Endodermal cell (in vitro differentiated cells): Measurements from ENCODE around the gene CRISPLD2. TPM values are rescaled to one million over a fixed set of nuclear protein-coding genes. Genes with fewer than 3 reads are reported as not detected.

Experiments used
- DNase-seq: peaks from one replicate; pipeline ENCODE4 v3.0.0-alpha.2; 2017
- H3K27ac ChIP-seq: 2 replicates; pipeline ENCODE4 v1.5.1; 2013; ENCODE audit warnings: mild to moderate bottlenecking, low read depth, low read length, moderate library complexity
- H3K27me3 ChIP-seq: 2 replicates; pipeline ENCODE4 v1.6.1; 2013; ENCODE audit warnings: mild to moderate bottlenecking, low read length, moderate library complexity; ENCODE audit not compliant: insufficient read depth, control insufficient read depth, poor library complexity, severe bottlenecking
- H3K36me3 ChIP-seq: 2 replicates; pipeline ENCODE4 v1.7.0; 2013; ENCODE audit warnings: mild to moderate bottlenecking, low read length, moderate library complexity; ENCODE audit not compliant: control insufficient read depth, insufficient read depth
- H3K4me1 ChIP-seq: one replicate; pipeline ENCODE4 v1.7.0; 2013; ENCODE audit warnings: low read length; ENCODE audit not compliant: control insufficient read depth, insufficient read depth
- H3K4me3 ChIP-seq: 2 replicates; pipeline ENCODE4 v1.5.1; 2013; ENCODE audit warnings: mild to moderate bottlenecking, low read length, moderate library complexity
- H3K9ac ChIP-seq: 2 replicates; pipeline ENCODE4 v1.6.1; 2013; ENCODE audit warnings: mild to moderate bottlenecking, low read length, moderate library complexity; ENCODE audit not compliant: poor library complexity, severe bottlenecking; ENCODE audit errors: extremely low read depth
- H3K9me3 ChIP-seq: 2 replicates; pipeline ENCODE4 v1.6.1; 2013; ENCODE audit warnings: mild to moderate bottlenecking, low read length, moderate library complexity; ENCODE audit not compliant: control insufficient read depth
- H3K27ac Mint-ChIP-seq: 2 replicates; pipeline ENCODE4 v1.8.0; 2020; ENCODE audit warnings: mixed read lengths
- H3K27me3 Mint-ChIP-seq: 2 replicates; pipeline ENCODE4 v1.8.0; 2021; ENCODE audit warnings: mild to moderate bottlenecking, mixed read lengths; ENCODE audit not compliant: insufficient read depth
- H3K36me3 Mint-ChIP-seq: 2 replicates; pipeline ENCODE4 v1.8.0; 2020; ENCODE audit warnings: low read depth, mixed read lengths
- H3K4me1 Mint-ChIP-seq: 2 replicates; pipeline ENCODE4 v1.8.0; 2020; ENCODE audit warnings: mixed read lengths
- H3K4me3 Mint-ChIP-seq: 2 replicates; pipeline ENCODE4 v1.8.0; 2020; ENCODE audit warnings: mild to moderate bottlenecking, moderate library complexity, mixed read lengths
- H3K9me3 Mint-ChIP-seq: 2 replicates; pipeline ENCODE4 v1.8.0; 2020; ENCODE audit warnings: mild to moderate bottlenecking, mixed read lengths
- CTCF ChIP-seq: fragments of 200-600 bp; sonication (generic); conservative IDR thresholded peaks from 2 replicates; pipeline ENCODE4 v1.5.0; 2021; ENCODE audit warnings: antibody characterized with exemption, mild to moderate bottlenecking
- WGBS, 2 experiments: methylation state at CpG; one replicate each; pipeline versions ENCODE4 v1.1.5 to v1.1.7; 2013; ENCODE audit warnings: missing lambda C conversion rate in 2 of 2, mixed read lengths in 1 of 2; ENCODE audit not compliant: insufficient coverage in 1 of 2, insufficient read length in 1 of 2; 5-methylcytosine and 5-hydroxymethylcytosine counted together
- long read RNA-seq, 4 experiments: library from polyadenylated mRNA in 2 of 4; library from RNA in 1 of 4; library from capped mRNA in 1 of 4; stranded (forward) in 3 of 4; unstranded in 1 of 4; transcript quantifications; one replicate each; pipeline ENCODE4 v2.0.0, GENCODE V29; 2020 to 2021; ENCODE audit warnings: inconsistent platforms in 1 of 4
- polyA plus RNA-seq, 2 experiments: library from polyadenylated mRNA; stranded (reverse); fragments of 50-300 nt; gene quantifications; one replicate each; pipeline ENCODE4 v1.2.3, GENCODE V29; 2013
- total RNA-seq, 2 donors: library from RNA; stranded (reverse); fragmentation: NEBNext Ultra II Directional in 1 of 2; extraction: Animal tissue kit (Norgen Biotek cat#: 25700) in 1 of 2; gene quantifications; 2 replicates in 1 of 2; 3 replicates in 1 of 2; pipeline ENCODE4 v1.2.1, GENCODE V29; 2021

CRISPLD2 gene
- 1 to 10 TPM; 5.0 to 9.3 TPM for total RNA-seq
- polyA plus RNA-seq (2013, experiment 1 of 2), result 1.6 TPM
- 1.7 TPM for polyA plus RNA-seq (2013, experiment 2 of 2)
- long read RNA-seq, experiment 1, full-length matches to known transcripts, result 1 of 1 reads
- long read RNA-seq, experiment 1, partial matches to known transcripts, result 0 of 1 reads
- long read RNA-seq, experiment 1, other reads (novel, unspliced or antisense), result 0 of 1 reads
- long read RNA-seq, experiment 2, partial matches to known transcripts, result 1 of 8 reads
- long read RNA-seq, experiment 2, other reads (novel, unspliced or antisense), result 7 of 8 reads
- long read RNA-seq, experiment 3, full-length matches to known transcripts, result 1 of 10 reads
- long read RNA-seq, experiment 3, partial matches to known transcripts, result 2 of 10 reads
- long read RNA-seq, experiment 3, other reads (novel, unspliced or antisense), result 7 of 10 reads
- long read RNA-seq, experiment 4, partial matches to known transcripts, result 0 of 1 reads
- long read RNA-seq, experiment 4, other reads (novel, unspliced or antisense), result 1 of 1 reads

GRCh38 chr16:84819644-84820304 is at the start of gene CRISPLD2:
CRISPLD2 (plus strand) TSS chr16:84819985; CDS start chr16:84838496, 18,511 bp downstream.
- Histone ChIP-seq H3K4me3 (peak within 1 kb of the TSS; percentile 83), H3K27me3 (peaks cover 56% of the 10 kb centered on the region), H3K9me3 (no peaks in the 10 kb centered on the region), H3K36me3 (no peaks in the 10 kb centered on the region), H3K27ac (no peak within 1 kb of the TSS), H3K4me1 (no peaks in the 10 kb centered on the region), H3K9ac (no peak within 1 kb of the TSS)
- H3K27me3 Mint-ChIP-seq, result peaks cover 69% of the 10 kb centered on the region
- peak within 1 kb of the TSS; percentile 56 for H3K4me3 Mint-ChIP-seq
- peak; percentile 98 for DNase-seq
- peaks cover 6% of the 10 kb centered on the region for H3K4me1 Mint-ChIP-seq
- H3K27ac Mint-ChIP-seq, result no peak within 1 kb of the TSS
- H3K36me3 Mint-ChIP-seq, result no peaks in the 10 kb centered on the region
- 5 to 8% methylated on average over 28 to 53 of the region's 53 CpGs for WGBS, 2 experiments
- H3K9me3 Mint-ChIP-seq, result no peaks in the 10 kb centered on the region
- no peak for TF ChIP-seq CTCF

- 95 to 96% methylated on average over 8 to 10 of the region's 10 CpGs for WGBS, 2 experiments
- no peak for DNase-seq
- H3K9ac ChIP-seq, result no peak overlapping the region
- peaks cover 95% of the 10 kb centered on the region for H3K36me3 ChIP-seq
- no peak overlapping the region for H3K27ac ChIP-seq
- no peaks in the 10 kb centered on the region for H3K4me1 ChIP-seq
- TF ChIP-seq CTCF, result no peak
- no peaks in the 10 kb centered on the region for H3K27me3 Mint-ChIP-seq
- H3K36me3 Mint-ChIP-seq, result peaks cover 76% of the 10 kb centered on the region
- peak overlapping the region; percentile 58 for H3K27ac Mint-ChIP-seq
- no peaks in the 10 kb centered on the region for H3K9me3 ChIP-seq
- no peaks in the 10 kb centered on the region for H3K9me3 Mint-ChIP-seq
- H3K27me3 ChIP-seq, result no peaks in the 10 kb centered on the region
- no peak overlapping the region for H3K4me3 Mint-ChIP-seq
- H3K4me3 ChIP-seq, result no peak overlapping the region
- no peaks in the 10 kb centered on the region for H3K4me1 Mint-ChIP-seq
Measured at GRCh38 chr16:84773312-84773711, 46.5 kb upstream of the CRISPLD2 start.

- Mint-ChIP-seq H3K9me3 (no peaks in the 10 kb centered on the region), H3K4me3 (no peak overlapping the region), H3K27ac (no peak overlapping the region), H3K36me3 (peaks cover 76% of the 10 kb centered on the region), H3K27me3 (no peaks in the 10 kb centered on the region), H3K4me1 (no peaks in the 10 kb centered on the region)
- Histone ChIP-seq H3K9me3 (no peaks in the 10 kb centered on the region), H3K4me1 (no peaks in the 10 kb centered on the region), H3K27ac (no peak overlapping the region), H3K27me3 (no peaks in the 10 kb centered on the region), H3K36me3 (peaks cover 95% of the 10 kb centered on the region), H3K4me3 (no peak overlapping the region), H3K9ac (no peak overlapping the region)
- no peak for TF ChIP-seq CTCF
- DNase-seq, result no peak
- WGBS, 2 experiments, result 98 to 100% methylated on average over 3 to 4 of the region's 4 CpGs
Measured at GRCh38 chr16:84774810-84775209, 45.0 kb upstream of the CRISPLD2 start.
